ENCODE results near the gene NCAM2.

The NCAM2 gene

DNA sequence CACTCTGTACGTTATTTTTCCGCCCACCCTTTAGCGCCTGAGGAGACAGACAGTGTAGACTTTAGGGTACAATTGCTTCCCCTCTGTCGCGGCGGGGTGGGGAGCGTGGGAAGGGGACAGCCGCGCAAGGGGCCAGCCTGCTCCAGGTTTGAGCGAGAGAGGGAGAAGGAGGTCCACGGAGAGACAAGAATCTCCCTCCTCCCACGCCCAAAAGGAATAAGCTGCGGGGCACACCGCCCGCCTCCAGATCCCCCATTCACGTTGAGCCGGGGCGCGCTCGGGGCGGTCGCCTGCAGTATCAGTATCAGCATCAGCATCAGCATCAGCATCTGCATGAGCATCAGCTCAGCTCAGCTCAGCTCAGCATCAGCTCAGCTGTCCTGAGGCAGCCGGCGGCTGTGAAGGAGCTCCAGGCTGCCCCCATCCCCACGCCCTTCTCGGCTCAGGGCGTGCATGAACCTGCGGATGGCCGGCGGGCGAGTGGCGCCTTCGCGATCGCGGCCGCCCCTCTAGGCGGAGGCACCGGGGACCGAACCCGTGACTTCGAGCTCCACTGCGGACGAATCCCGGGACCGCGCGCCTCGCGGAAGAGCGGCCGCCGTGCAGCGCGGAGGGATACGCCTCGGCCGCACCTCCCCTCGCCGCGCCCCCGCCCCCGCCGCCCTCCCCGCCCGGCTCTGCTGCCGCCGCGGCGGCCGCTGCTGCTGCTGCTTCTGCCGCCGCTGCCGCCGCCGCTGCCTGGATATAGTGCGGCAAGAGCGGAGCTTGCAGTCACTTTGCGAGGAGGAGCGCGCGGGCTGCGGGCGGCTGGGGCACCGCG lies at the start of gene NCAM2:
Gene NCAM2 (plus strand): TSS at position 774 of the 820 bp plus-strand sequence.
- DNase-seq: no peak

DNA sequence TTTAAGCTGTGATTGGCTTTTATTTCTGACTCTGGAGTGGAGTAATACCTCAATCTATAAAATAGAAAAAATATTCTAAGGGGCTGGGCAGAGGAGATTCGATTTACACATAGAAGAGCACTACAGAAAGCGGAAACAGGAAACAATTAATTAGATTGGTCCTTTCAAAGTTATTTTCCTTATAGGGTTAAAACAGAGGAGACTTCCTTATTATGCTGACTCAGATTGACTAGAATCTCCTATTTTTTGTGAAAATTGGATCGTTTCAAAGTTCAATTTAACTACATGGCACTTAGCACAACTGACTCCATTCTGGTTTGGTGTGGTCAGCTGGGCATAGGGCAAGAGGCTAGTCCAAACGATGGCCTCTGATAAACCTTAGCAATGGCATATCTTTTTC lies 48.3 kb upstream of the NCAM2 start:
- no peak for DNase-seq

DNA sequence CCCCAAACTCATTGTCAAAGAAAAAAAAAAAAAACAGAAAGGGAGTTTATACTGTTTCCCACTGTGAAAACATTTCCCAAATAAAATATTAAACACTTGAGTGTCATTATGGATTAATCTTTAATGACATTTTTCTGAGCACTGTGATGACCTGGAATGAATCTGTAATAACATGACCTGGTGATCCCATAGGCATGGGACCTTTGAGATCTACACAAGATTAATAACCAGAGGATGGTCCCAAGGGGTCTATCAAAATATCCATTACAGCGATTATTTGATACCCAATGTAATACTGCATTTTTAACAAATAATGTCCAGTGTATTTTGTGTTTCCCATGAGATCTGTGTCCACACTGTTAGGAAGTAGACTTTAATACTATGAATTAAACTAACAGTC lies 32.4 kb upstream of the NCAM2 start:
- no peak for DNase-seq

DNA sequence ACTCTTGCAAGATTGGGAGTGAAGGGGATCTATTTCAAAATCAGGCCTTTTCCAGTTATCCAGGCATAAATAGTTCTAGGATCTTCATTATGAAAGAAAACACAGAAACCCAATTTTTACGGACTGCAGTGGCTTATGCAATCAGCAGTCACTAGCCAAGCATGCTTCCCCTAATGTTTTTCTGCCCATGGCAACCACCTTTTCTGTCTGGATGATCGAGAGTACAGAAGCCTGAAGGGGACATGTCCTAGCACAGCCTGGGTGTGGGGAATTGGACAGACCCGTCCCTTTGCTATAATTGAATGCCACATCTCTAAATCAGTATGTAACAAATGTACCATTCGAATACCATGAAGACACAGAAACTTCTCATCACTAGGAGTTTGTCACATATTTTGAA lies 29.8 kb upstream of the NCAM2 start:
- DNase-seq: no peak

DNA sequence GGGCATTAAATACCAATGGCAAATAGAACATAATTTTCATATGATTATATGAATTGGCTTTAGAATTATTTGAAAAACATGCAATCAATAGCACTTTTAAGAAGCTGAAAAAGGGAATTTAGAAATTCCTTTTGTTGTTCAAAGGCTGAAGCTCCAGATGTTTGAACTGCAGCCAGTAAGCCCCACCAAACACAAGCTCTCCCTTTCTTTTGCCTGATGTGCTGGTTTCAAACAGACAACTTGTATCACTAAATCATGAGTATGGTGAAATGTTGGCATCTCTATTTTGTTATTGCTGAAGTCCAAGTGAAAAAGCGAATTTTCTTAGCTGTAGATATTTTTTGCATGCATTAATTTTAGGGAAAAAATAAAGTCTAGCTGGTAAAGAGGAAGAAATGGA lies 27.5 kb upstream of the NCAM2 start:
- no peak for DNase-seq

DNA sequence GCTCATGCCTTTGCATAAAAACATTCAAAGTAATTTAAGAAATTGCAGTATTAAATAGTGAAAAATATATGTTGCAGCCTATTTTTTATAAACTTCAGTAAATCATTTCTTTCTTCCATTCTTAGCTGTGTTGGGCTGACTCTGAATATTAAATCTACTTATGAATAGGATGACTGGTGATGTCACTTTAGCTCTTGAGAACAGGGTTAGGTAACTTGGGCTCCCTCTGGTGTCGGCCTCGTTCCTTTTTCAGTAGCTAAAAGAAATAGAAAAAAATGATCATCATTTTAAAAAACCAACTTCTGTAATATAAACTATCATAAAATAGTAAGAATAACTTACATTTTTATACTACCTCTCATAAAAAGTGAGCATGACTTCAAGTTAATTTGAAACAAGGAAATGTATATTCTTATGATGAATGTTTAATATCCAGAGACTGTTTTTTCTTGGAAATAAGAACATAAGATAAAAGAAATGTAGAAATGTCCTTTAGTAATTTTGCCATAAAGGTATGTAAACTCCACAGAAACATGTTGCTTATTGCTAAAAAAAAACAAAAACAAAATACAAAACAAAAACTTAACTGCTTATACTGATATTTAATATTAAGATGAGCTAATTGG lies 26.8 kb upstream of the NCAM2 start:
- DNase-seq: peak; percentile 37

DNA sequence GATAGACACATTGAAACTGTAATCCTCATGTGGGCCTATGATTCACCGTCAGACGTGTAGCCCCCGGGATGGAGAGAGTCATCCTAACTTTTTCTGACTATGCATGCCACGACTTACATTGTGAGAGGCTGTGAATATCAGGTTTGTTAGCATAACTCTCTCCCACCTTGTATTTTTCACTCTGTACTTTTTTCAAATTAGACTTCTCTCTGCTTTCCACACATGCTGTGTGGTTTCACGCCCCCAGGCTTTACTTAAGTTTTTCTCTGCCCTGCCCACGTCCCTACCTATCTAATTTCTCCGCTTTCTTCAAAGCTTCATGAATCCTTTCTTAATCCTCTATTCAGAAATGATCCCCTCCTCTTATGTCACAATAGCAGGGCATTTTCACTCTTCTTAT lies 3.4 kb upstream of the NCAM2 start:
- no peak for DNase-seq

DNA sequence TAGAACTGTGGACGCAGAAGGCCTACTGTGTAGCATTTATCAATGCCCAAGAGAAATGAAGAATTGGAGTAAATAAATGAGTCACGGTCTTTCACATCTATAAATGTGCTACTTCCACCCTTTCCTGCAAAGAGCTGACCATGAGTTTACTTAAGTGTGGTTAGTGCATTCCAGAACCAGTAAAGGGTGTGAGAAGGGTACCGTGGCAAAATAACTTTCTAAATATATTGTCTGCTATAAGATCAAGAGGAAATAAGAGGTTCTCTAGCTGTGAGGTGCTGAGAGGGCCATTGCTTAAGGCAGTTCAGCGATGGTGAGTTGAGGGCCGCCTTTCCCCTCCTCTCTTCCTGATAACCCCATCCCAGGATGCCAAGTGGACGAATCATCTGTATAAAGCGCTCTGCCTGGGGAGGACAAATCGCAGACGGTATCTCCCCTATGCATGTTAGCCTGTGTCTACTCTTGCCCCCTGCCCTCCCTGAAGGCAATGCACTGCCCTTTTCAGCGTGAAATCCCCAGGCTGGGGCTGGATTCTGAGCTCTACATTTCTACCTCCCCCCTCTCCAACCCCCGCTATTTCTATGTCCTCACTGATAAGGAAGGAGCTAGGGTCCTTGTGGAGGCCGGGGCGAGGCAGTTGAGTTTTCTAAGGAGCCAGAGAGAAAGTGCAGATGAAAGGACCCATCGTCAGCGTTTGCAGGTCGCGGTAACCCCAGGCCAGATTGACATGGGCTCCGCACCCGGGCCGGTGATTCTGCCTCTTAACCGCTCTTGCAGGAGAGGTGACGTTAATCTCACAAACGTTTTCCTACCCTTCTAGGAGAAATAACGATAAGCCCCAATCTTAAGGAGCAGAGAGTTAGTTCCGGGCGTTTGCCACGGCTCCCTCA lies 1.5 kb upstream of the NCAM2 start:
- no peak for DNase-seq

DNA sequence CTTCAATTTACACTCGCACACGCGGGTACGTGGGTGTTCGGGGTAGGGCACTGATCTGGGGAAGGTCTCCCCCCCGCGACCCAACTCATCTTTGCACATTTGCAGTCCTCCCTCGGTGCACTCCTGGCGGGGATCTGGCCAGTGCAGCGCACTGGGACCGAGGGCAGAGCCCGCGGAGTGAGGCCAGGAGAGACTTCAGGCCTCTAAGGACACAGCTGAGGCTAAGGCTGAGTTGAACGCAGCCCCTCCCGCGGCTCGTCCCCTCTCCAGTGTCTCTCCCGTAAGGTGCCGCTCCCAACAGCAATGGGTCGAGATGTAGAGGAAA lies 936 bp upstream of the NCAM2 start:
- DNase-seq: no peak

DNA sequence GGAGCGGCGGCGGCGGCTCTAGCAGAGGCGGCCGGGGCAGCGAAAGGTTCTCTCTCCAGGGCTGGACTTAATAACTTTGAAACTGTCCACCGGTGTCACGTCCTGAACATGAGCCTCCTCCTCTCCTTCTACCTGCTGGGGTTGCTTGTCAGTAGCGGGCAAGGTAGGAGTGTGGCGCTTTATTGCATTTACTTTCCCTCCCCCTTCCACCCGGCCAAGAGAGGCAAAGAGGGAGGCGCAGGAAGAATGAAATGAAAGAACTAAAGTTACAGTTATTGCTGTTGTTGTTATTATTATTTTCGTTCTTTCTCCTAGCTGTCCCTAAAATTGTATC lies 214 bp downstream of the NCAM2 start:
- no peak for DNase-seq

DNA sequence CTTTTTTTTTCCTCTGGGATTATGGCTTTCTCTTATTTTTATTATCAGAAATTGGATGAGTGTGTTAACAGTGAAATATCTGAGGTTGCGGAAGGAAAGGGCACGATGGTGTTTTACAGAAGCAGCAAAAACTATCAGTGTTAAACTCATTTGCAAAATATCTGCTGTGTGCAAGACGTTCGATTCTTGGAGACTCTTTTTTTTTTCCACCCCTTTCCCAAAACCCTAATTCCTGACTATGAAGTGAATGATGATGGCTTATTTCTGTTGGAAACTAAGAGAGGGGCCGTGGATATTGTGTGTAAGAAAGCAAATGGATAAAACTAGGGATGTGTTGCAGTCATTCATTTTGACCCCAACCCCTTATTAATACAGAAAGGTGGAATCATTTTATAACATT lies 677 bp downstream of the NCAM2 start:
- DNase-seq: no peak

DNA sequence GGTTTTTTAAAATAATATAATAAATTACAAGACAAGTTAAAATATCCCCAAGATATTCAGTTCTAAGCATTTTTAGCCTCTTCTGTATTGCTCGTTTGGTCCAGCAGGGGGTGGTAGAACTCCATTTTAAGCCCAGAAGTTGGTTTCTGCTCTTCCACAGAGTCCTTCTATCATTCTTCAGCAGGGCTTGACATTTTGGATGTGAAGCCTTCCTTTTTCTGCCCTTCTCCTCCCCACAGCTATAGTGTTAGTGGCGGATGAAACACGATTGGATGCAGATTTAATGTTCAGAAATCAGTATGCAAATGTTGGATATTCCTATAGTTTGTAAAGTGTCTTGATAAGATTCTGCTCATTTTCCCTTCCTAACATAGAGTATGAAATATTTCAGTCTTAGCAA lies 1.4 kb downstream of the NCAM2 start:
- peak; percentile 35 for DNase-seq

DNA sequence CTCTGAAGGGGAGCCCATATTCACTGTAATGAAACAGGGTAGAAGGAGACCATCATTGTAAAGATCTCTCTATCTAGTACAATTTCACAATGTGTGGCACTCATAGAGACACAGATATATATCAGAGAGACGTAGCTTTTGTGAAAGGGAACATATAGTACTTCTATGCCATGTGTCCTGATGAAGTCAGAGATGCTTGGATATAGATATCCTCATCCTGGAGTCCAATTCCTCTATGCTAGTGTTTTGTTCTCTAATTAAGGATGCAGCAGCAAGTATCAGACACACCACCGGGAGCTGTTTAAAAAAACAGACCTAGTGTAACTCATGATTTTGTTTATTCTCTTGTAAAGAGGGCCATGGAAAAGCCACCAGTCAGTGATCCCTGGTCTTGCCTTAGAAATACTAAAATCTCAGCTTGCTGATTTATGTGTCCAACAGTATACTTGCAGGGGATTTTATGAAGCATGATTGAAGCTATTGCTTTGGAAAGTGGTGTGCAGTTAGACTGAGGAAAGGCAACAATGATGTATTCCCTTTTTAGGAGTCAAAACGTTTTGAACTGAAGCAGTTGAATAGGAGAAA lies 2.5 kb downstream of the NCAM2 start:
- DNase-seq: no peak

DNA sequence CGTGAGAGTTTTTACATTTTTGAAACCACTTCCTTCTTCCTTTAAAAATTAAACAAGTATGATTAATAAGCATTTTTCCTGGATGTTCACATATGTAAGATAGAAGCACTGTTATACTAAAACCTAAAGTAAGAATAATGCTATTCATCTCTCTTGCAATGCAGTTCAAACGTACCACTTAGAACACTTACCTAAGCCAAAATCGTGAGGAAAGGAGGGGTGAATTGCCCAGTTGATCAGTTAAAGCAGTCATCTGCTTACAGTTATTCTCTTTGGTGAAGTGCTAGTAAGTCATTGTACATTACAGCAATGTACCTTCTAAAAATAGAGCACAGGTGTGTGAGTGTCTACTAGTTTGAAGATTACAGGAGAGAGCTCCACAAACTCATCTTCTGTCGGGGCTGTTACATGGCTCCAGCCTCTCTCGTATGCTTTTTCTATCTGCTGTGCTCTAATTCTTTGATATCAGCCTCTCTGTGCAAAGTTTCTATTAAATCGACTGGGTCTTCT lies 3.4 kb downstream of the NCAM2 start:
- no peak for DNase-seq

DNA sequence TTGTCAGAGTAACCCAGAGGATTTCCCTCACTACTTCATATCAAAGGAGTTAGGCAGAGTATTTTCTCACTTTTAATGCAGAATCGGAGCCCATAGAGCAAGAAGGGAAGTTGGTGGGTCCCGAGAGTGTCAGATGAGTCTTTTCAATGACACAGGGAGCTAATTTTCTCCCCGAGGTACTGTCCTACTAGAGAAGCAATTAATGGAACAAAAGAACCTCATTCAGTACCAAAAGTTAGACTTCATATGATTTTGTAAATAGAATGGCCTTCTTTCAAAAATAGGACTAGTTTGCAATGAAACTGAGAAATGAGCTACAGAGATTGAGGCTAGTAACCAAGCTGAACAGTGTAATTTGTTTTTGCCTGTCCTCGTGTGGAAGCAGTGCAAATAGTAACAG lies 3.9 kb downstream of the NCAM2 start:
- no peak for DNase-seq

DNA sequence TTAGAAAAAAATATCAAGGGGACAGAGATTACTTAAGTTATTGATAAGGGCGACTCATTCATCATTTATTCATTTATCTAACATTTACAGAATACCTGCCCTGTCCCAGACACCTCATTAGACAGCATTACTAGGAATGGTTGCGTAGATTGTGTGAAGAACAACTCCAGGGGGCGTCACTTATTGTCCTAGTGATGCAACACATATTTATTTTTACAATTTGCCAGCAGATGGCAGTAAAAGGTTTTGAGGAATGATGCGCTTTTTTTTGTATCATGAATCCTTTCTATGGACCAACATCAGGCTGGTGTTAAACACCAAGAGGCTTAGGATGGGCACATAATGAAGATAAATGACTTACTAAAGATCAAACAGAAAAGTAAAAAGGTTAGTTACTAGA lies 5.5 kb downstream of the NCAM2 start:
- no peak for DNase-seq

DNA sequence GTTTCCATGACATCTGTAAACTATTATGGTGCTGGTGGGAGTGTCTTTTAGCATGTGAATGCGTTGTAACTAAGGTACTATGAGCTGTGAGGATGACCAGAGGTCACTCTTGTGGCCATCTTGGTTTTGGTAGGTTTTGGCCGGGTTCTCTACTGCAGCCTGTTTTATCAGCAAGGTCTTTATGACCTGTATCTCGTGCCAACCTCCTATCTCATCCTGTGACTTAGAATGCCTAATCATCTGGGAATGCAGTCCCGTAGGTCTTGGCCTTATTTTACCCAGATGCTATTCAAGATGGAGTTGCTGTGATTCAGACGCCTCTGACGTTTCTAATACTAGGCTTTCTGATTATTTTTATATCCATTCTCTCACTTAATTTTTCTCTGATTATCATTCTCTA lies 9.4 kb downstream of the NCAM2 start:
- DNase-seq: no peak

DNA sequence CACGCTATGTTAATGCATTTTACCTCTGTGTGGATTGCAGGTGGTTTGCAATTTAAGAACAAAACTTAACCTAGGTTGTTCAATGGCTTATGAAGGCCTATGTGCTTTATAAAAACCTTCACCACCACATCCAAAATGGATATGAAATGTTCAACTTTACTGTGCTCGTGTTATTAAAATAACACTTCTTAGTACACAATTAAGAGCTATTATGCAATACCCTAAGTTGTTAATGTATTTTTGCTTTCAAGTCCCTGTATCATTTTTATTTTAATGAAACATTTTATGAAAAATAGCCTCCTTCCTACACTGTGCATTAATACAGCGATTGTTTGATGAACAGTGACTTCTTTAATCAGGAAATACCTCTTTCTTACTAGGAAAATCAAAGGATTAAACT lies 12.0 kb downstream of the NCAM2 start:
- no peak for DNase-seq

DNA sequence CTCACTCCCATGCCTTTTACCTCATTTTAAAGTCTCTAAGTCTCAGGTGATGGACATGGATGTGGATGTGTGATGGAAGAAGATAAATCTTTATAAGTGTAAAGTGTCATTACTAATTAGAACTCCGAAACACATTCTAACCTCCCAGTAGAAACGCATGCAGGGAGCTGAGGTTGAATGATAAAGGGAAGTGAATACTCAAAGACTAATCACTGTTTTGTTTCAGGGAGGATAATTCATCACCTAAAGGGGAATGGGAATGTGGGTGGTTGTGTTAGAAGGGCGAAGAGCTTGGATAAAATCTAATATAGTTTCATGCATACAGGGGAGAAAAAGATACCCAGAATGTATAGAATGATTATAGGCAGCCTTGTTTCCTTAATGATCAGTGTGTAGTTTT lies 12.5 kb downstream of the NCAM2 start:
- no peak for DNase-seq

DNA sequence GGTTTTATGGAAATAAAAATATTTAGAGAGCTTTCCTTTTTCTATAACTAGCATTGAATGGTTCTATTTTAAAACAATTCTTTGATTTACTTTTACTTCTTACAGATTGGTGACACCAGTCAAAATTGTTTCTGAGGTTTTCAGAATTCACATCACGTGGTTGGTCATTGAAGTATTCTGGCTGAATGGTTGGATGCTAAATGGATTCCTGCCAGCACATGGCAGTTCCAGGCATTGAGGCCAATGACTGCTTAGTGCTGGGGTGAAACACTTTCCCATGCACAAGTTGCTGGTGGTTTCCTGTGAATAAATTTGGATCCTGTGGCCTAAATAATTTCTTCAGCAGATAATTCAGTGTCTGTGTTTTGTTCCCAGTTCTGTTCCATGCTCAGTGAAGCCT lies 20.6 kb downstream of the NCAM2 start:
- DNase-seq: no peak

DNA sequence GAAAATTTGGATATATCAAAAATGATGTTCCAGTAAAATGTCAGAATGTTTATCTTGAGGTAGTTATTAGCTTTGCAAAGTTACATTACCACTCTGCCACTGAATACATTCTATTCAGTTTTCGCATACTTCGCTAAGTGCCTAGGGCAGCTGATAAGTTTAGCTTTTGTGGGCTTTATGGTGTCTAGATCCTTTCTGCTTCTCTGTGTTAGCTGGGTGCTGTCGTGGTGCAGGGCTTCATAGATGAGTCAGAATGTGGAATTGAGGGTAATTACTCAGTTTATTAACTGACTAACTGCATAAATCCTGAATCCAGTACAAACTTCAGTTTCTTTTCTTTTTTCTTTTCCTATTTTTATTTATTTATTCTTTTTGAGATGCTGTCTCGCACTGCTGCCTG lies 21.5 kb downstream of the NCAM2 start:
- no peak for DNase-seq

DNA sequence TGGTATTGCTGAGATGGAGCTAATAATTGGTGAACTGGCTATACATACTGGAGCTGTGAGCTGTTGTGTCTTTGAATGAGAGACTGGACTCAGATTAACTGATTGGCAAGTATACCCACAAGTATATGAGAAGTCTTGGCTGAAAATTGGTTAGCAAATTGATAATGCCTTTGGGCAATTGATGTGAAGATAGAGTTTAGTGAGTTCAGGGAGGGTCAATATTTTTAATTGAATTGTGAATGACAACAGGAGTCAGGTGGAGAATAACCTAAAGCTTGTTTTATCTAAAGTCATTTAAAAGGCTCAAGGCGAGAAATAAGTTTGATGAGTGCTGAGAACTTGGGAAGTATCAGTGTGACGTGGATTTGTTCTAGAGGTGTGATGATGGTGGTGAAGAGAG lies 27.5 kb downstream of the NCAM2 start:
- DNase-seq: no peak

DNA sequence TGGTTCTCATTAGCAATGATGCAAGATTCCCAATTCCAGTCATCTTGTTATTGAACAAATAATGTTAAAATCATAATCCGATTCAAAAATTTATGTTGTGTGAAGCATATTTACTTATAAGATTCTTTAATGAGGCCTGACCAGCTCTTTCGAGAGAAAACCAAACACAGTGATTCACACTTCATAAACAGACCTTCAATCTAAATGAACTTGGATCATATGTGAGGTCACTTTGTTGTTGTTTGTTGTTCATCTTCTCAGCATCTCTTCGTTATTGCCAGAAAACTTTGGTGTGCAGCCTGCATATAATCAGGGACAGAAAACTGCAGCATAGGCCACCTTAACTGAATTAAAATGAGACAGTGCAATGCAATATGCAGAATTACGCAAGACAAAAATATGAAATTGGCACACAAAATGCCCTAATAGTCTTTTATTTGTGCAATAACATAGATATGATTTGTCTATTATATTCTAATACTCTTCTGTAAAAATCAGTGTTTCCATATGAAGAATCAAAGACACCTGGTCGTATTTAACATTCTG lies 30.1 kb downstream of the NCAM2 start:
- DNase-seq: no peak

All from kidney glomerular epithelial cell (primary cell).